Gastroesophageal sphincter (tissue), 4 donors: ENCODE data around the gene ARNT2. TPM values are rescaled to one million over a fixed set of nuclear protein-coding genes. Genes with fewer than 3 reads are reported as not detected.

Experiments
- ATAC-seq: fragments of 150-250 bp; one replicate; pipeline ENCODE4 v1.9.1; 2016; ENCODE audit warnings: mild to moderate bottlenecking, moderate library complexity
- H3K27ac ChIP-seq, 4 donors: fragments of 200-600 bp; sonication (generic) in 3 of 4; 1 replicate in 3 of 4; 2 replicates in 1 of 4; pipeline ENCODE4 v1.5.1; 2016 to 2019
- H3K27me3 ChIP-seq: fragments of 200-600 bp; sonication (generic); one replicate; pipeline ENCODE4 v1.5.1; 2019
- H3K36me3 ChIP-seq, 2 donors: fragments of 200-600 bp; sonication (generic); one replicate each; pipeline ENCODE4 v1.5.1; 2019; ENCODE audit warnings: control low read depth in 1 of 2
- H3K4me1 ChIP-seq, 3 donors: fragments of 200-600 bp; sonication (generic); 1 replicate in 2 of 3; 2 replicates in 1 of 3; pipeline ENCODE4 v1.5.1; 2016 to 2019; ENCODE audit warnings: control low read depth in 2 of 3
- H3K4me3 ChIP-seq, 2 donors: fragments of 200-600 bp; sonication (generic); one replicate each; pipeline ENCODE4 v1.5.1; 2019; ENCODE audit warnings: mild to moderate bottlenecking in 1 of 2, moderate library complexity in 1 of 2
- H3K9me3 ChIP-seq, 3 donors: fragments of 200-600 bp; sonication (generic); one replicate each; pipeline ENCODE4 v1.5.1; 2017 to 2019; ENCODE audit warnings: control low read depth in 2 of 3
- CTCF ChIP-seq, 4 experiments: fragments of 200-600 bp in 2 of 4; fragments of 450-650 bp in 2 of 4; sonication (generic) in 1 of 4; IDR thresholded peaks; one replicate each; pipeline ENCODE4 v1.5.1; 2017 to 2019; ENCODE audit warnings: antibody characterized with exemption in 4 of 4, mild to moderate bottlenecking in 2 of 4, moderate library complexity in 2 of 4
- EP300 ChIP-seq: sonication (generic); formaldehyde crosslinking; IDR thresholded peaks from one replicate; pipeline ENCODE4 v1.6.1; 2017; ENCODE audit warnings: antibody characterized with exemption, mild to moderate bottlenecking
- POLR2A ChIP-seq, 2 donors: fragments of 450-650 bp; IDR thresholded peaks; one replicate each; pipeline ENCODE4 v1.6.1; 2017; ENCODE audit warnings: antibody characterized with exemption in 2 of 2, mild to moderate bottlenecking in 2 of 2, moderate library complexity in 1 of 2
- POLR2AphosphoS5 ChIP-seq: sonication (generic); formaldehyde crosslinking; IDR thresholded peaks from one replicate; pipeline ENCODE4 v1.6.1; 2017; ENCODE audit warnings: antibody characterized with exemption
- WGBS, 2 donors: methylation state at CpG; one replicate each; pipeline ENCODE4 v1.1.5; 2018; ENCODE audit warnings: low coverage in 1 of 2; 5-methylcytosine and 5-hydroxymethylcytosine counted together
- total RNA-seq, 4 donors: library from RNA; depleted of rRNA; stranded (reverse); fragments of >200 nt; gene quantifications; one replicate each; pipeline ENCODE4 v1.1.0, GENCODE V29; 2016

ARNT2 gene
- total RNA-seq, 4 donors from 2014 or later, result 6.7 to 11.6 (median 9.4) TPM

GRCh38 chr15:80630981-80631380, 226.8 kb downstream of the ARNT2 start:
- TF ChIP-seq POLR2AphosphoS5, result no peak
- no peak for TF ChIP-seq POLR2A (IDR thresholded peaks at IDR 0.05)
- TF ChIP-seq EP300, result no peak
- no peak for TF ChIP-seq CTCF (IDR thresholded peaks at IDR 0.05)
- Histone ChIP-seq H3K36me3 (no peaks in the 10 kb centered on the region), H3K4me1 (no peaks in the 10 kb centered on the region), H3K27me3 (no peaks in the 10 kb centered on the region), H3K4me3 (no peak overlapping the region), H3K9me3 (no peaks in the 10 kb centered on the region), H3K27ac (no peak overlapping the region)
- 83 to 100% methylated on average over 3 to 4 of the region's 7 CpGs for WGBS, 2 donors
- no peak for ATAC-seq

- Histone ChIP-seq H3K4me3 (no peak overlapping the region), H3K36me3 (no peaks in the 10 kb centered on the region), H3K4me1 (no peaks in the 10 kb centered on the region), H3K27me3 (no peaks in the 10 kb centered on the region), H3K27ac (no peak overlapping the region), H3K9me3 (no peaks in the 10 kb centered on the region)
- ATAC-seq, result no peak
- TF ChIP-seq POLR2AphosphoS5 (no peak), CTCF (IDR thresholded peaks at IDR 0.05) (no peak), EP300 (no peak), POLR2A (IDR thresholded peaks at IDR 0.05) (no peak)
These were observed 229.0 kb downstream of the ARNT2 start for GRCh38 chr15:80633221-80633620.

- Histone ChIP-seq H3K9me3 (peaks cover 0 to 6% (median 0%) of the 10 kb centered on the region in 3 donors), H3K36me3 (no peaks in the 10 kb centered on the region), H3K4me1 (no peaks in the 10 kb centered on the region), H3K4me3 (no peak overlapping the region), H3K27me3 (no peaks in the 10 kb centered on the region), H3K27ac (no peak overlapping the region)
- 79% methylated on average over 3 of the region's 5 CpGs; no CpG with 5 or more reads in 1 of the 2 donors for WGBS, 2 donors
- TF ChIP-seq POLR2AphosphoS5 (no peak), CTCF (IDR thresholded peaks at IDR 0.05) (no peak), POLR2A (IDR thresholded peaks at IDR 0.05) (no peak), EP300 (no peak)
- ATAC-seq, result peak; percentile 70
These were observed 231.8 kb downstream of the ARNT2 start for GRCh38 chr15:80635953-80636352.

GRCh38 chr15:80636675-80637074, 232.5 kb downstream of the ARNT2 start:
- 37 to 47% methylated on average over 5 of the region's 7 CpGs for WGBS, 2 donors

More at GRCh38 chr15:80636675-80637074, 232.5 kb downstream of the ARNT2 start:
- no peaks in the 10 kb centered on the region for H3K27me3 ChIP-seq
- H3K27ac ChIP-seq, result no peak overlapping the region
- no peak for ATAC-seq
- no peaks in the 10 kb centered on the region for H3K36me3 ChIP-seq
- TF ChIP-seq EP300 (no peak), CTCF (IDR thresholded peaks at IDR 0.05) (peak in 1 of 4 experiments; percentile 16), POLR2A (IDR thresholded peaks at IDR 0.05) (no peak)
- no peak overlapping the region for H3K4me3 ChIP-seq
- peaks cover 0 to 10% (median 0%) of the 10 kb centered on the region in 3 donors for H3K9me3 ChIP-seq
- no peaks in the 10 kb centered on the region for H3K4me1 ChIP-seq
